Hepatocyte (in vitro differentiated cells): ENCODE measurements around the gene TRIM17. TPM values are rescaled to one million over a fixed set of nuclear protein-coding genes. Genes with fewer than 3 reads are reported as not detected.

Source experiments
- DNase-seq: peaks from one replicate; pipeline ENCODE4 v3.0.0-alpha.2; 2016; ENCODE audit warnings: low spot score
- H2AFZ ChIP-seq: fragments of 200-600 bp; sonication (generic); 2 replicates; pipeline ENCODE4 v1.6.0; 2016; ENCODE audit warnings: antibody characterized with exemption, mild to moderate bottlenecking
- H3K27ac ChIP-seq: fragments of 200-600 bp; sonication (generic); 2 replicates; pipeline ENCODE4 v1.5.1; 2016; ENCODE audit warnings: mild to moderate bottlenecking
- H3K27me3 ChIP-seq: fragments of 200-600 bp; sonication (generic); 2 replicates; pipeline ENCODE4 v1.6.1; 2016
- H3K36me3 ChIP-seq: fragments of 200-600 bp; sonication (generic); replicated peaks from 2 replicates; pipeline ENCODE4 v1.5.1; 2016; ENCODE audit warnings: low read depth; ENCODE audit not compliant: insufficient read depth
- H3K4me1 ChIP-seq: fragments of 200-600 bp; sonication (generic); 2 replicates; pipeline ENCODE4 v1.5.1; 2016; ENCODE audit warnings: mild to moderate bottlenecking, moderate library complexity; ENCODE audit not compliant: insufficient read depth
- H3K4me2 ChIP-seq: fragments of 200-600 bp; sonication (generic); 2 replicates; pipeline ENCODE4 v1.6.0; 2016
- H3K4me3 ChIP-seq: fragments of 200-600 bp; sonication (generic); 2 replicates; pipeline ENCODE4 v1.5.1; 2016; ENCODE audit warnings: mild to moderate bottlenecking
- H3K79me2 ChIP-seq: fragments of 200-600 bp; sonication (generic); 2 replicates; pipeline ENCODE4 v1.6.0; 2017; ENCODE audit warnings: mild to moderate bottlenecking
- H3K9me2 ChIP-seq: fragments of 200-600 bp; sonication (generic); replicated peaks from 2 replicates; pipeline ENCODE4 v1.6.0; 2017; ENCODE audit warnings: mild to moderate bottlenecking; ENCODE audit not compliant: insufficient read depth
- H3K9me3 ChIP-seq: fragments of 200-600 bp; sonication (generic); 2 replicates; pipeline ENCODE4 v1.5.1; 2016; ENCODE audit warnings: low read depth, mild to moderate bottlenecking
- H4K20me1 ChIP-seq: fragments of 200-600 bp; sonication (generic); 2 replicates; pipeline ENCODE4 v1.6.0; 2016; ENCODE audit warnings: mild to moderate bottlenecking; ENCODE audit not compliant: insufficient read depth, poor library complexity, severe bottlenecking
- CTCF ChIP-seq: fragments of 200-600 bp; sonication (generic); IDR thresholded peaks from 2 replicates; pipeline ENCODE4 v1.5.1; 2016; ENCODE audit warnings: antibody characterized with exemption, mild to moderate bottlenecking; ENCODE audit not compliant: poor library complexity
- EZH2 ChIP-seq: fragments of 200-600 bp; sonication (generic); IDR thresholded peaks from 2 replicates; pipeline ENCODE4 v1.6.1; 2016; ENCODE audit warnings: antibody characterized with exemption, mild to moderate bottlenecking, borderline replicate concordance
- EZH2phosphoT487 ChIP-seq: fragments of 200-600 bp; sonication (generic); IDR thresholded peaks from one replicate; pipeline ENCODE4 v1.6.1; 2018; ENCODE audit warnings: antibody characterized with exemption, mild to moderate bottlenecking, low read depth, moderate library complexity; ENCODE audit not compliant: unreplicated experiment, severe bottlenecking
- WGBS: methylation state at CpG from one replicate; pipeline ENCODE4 v1.1.6; 2016; ENCODE audit warnings: low lambda C conversion rate; ENCODE audit errors: missing lambda C conversion rate; 5-methylcytosine and 5-hydroxymethylcytosine counted together
- polyA plus RNA-seq: library from polyadenylated mRNA; unstranded; fragments of >200 nt; fragmentation: Nextera tagmentation; extraction: Ambion mirVana; gene quantifications from 2 replicates; pipeline ENCODE4 v1.2.1, GENCODE V29; 2016
- total RNA-seq: library from RNA; depleted of rRNA; stranded (reverse); fragments of >200 nt; gene quantifications from 2 replicates; pipeline ENCODE4 v1.2.3, GENCODE V29; 2014

Gene TRIM17
- total and polyA plus RNA-seq, 2 experiments from 2014 or later: 2.4 to 7.3 TPM

GRCh38 chr1:228392111-228392936 lies 24.3 kb downstream of the TRIM17 start:
- Histone ChIP-seq H3K79me2 (no peaks in the 10 kb centered on the region), H3K4me1 (no peaks in the 10 kb centered on the region), H3K36me3 (no peaks in the 10 kb centered on the region), H3K9me3 (no peaks in the 10 kb centered on the region), H3K9me2 (no peaks in the 10 kb centered on the region), H3K27me3 (no peaks in the 10 kb centered on the region), H2AFZ (no peak overlapping the region), H3K4me3 (no peak overlapping the region), H4K20me1 (no peaks in the 10 kb centered on the region), H3K27ac (no peak overlapping the region), H3K4me2 (no peak overlapping the region)
- DNase-seq: no peak
- WGBS: 86% methylated on average over 12 of the region's 12 CpGs
- TF ChIP-seq EZH2phosphoT487: no peak

GRCh38 chr1:228391411-228392020 lies 25.1 kb downstream of the TRIM17 start:
- H3K4me1 ChIP-seq: no peaks in the 10 kb centered on the region
- H3K4me2 ChIP-seq: no peak overlapping the region
- no peak for DNase-seq
- no peaks in the 10 kb centered on the region for H3K9me3 ChIP-seq
- no peak overlapping the region for H3K27ac ChIP-seq
- 94% methylated on average over 10 of the region's 11 CpGs for WGBS
- H2AFZ ChIP-seq: no peak overlapping the region
- H3K36me3 ChIP-seq: no peaks in the 10 kb centered on the region
- H3K27me3 ChIP-seq: no peaks in the 10 kb centered on the region
- H3K9me2 ChIP-seq: no peaks in the 10 kb centered on the region
- H3K4me3 ChIP-seq: no peak overlapping the region
- no peaks in the 10 kb centered on the region for H3K79me2 ChIP-seq
- no peak for TF ChIP-seq EZH2phosphoT487
- H4K20me1 ChIP-seq: no peaks in the 10 kb centered on the region

- H3K9me2 ChIP-seq: no peaks in the 10 kb centered on the region
- TF ChIP-seq EZH2phosphoT487 (no peak), EZH2 (no peak), CTCF (no peak)
- WGBS: 87% methylated on average over 10 of the region's 10 CpGs
- no peaks in the 10 kb centered on the region for H3K79me2 ChIP-seq
- H4K20me1 ChIP-seq: no peaks in the 10 kb centered on the region
- H3K27ac ChIP-seq: no peak overlapping the region
- H3K27me3 ChIP-seq: no peaks in the 10 kb centered on the region
- no peaks in the 10 kb centered on the region for H3K4me1 ChIP-seq
- no peaks in the 10 kb centered on the region for H3K36me3 ChIP-seq
- no peak overlapping the region for H3K4me2 ChIP-seq
- no peak overlapping the region for H2AFZ ChIP-seq
- no peaks in the 10 kb centered on the region for H3K9me3 ChIP-seq
- H3K4me3 ChIP-seq: no peak overlapping the region
- no peak for DNase-seq
These were observed 26.0 kb downstream of the TRIM17 start for GRCh38 chr1:228390649-228391048.

GRCh38 chr1:228387321-228387720 lies 29.3 kb downstream of the TRIM17 start:
- DNase-seq: no peak
- no peaks in the 10 kb centered on the region for H3K9me3 ChIP-seq
- no peaks in the 10 kb centered on the region for H3K9me2 ChIP-seq
- H3K4me2 ChIP-seq: no peak overlapping the region
- no peak overlapping the region for H2AFZ ChIP-seq
- H3K79me2 ChIP-seq: no peaks in the 10 kb centered on the region
- no peak overlapping the region for H3K27ac ChIP-seq
- H3K4me3 ChIP-seq: no peak overlapping the region
- no peaks in the 10 kb centered on the region for H4K20me1 ChIP-seq
- no peaks in the 10 kb centered on the region for H3K4me1 ChIP-seq
- no peaks in the 10 kb centered on the region for H3K27me3 ChIP-seq
- TF ChIP-seq CTCF: no peak
- no peak for TF ChIP-seq EZH2
- TF ChIP-seq EZH2phosphoT487: no peak
- H3K36me3 ChIP-seq: no peaks in the 10 kb centered on the region
